ENCODE measurements around the gene FEZ2. TPM values are rescaled to one million over a fixed set of nuclear protein-coding genes. Genes with fewer than 3 reads are reported as not detected.

Gene FEZ2
- total and polyA plus RNA-seq, 2 experiments from 2014 or later: 28.0 to 32.9 TPM

DNA sequence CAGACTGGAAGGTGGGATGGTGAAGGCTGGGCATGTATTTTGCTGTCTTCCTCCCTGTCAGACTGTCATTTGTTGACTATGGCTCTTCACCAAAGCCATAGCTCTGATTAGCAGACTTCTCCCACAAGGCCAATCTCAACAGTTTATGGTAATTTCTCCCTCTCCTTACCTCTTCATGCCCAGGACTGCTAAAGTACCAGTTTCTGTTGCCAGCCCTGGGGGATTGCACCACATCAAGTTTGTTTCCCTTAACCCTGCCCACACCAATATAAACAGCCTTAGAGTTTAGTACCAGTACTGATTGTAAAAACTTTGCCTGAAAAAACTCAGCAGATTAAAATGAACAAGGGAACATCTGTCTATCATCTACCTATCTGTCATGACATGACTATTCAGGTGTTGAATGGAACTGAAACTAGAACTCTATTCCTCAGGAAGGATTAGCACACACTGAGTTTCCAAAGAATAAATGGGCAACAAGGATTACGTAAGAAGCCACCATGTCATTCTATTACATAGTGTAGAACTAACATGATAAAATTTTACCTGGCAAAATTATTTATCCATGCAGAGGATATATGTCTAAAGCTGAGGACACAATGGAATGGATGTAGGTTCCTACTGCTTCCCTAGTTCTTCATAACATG, 13.7 kb downstream of the FEZ2 start (continued):
- TF ChIP-seq ZNF462 (CRISPR knock-in tag; IDR thresholded peaks at IDR 0.05) (no peak), ZNF331 (CRISPR knock-in tag; IDR thresholded peaks at IDR 0.05; ENCODE audit: low read depth) (no peak), REST (IDR thresholded peaks at IDR 0.05; ENCODE audit: unreplicated experiment) (no peak)
- TF ChIP-seq, protein P1, sequence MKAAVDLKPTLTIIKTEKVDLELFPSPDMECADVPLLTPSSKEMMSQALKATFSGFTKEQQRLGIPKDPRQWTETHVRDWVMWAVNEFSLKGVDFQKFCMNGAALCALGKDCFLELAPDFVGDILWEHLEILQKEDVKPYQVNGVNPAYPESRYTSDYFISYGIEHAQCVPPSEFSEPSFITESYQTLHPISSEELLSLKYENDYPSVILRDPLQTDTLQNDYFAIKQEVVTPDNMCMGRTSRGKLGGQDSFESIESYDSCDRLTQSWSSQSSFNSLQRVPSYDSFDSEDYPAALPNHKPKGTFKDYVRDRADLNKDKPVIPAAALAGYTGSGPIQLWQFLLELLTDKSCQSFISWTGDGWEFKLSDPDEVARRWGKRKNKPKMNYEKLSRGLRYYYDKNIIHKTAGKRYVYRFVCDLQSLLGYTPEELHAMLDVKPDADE (IDR thresholded peaks at IDR 0.05): no peak

Data from GM23338 (cell line).